ENCODE data around the gene ATP6V0D1.

ATP6V0D1 gene

GRCh38 chr16:67445441-67445912 is 35.5 kb downstream of the ATP6V0D1 start:
- DNase-seq (ENCODE audit: low read depth): no peak

DNA sequence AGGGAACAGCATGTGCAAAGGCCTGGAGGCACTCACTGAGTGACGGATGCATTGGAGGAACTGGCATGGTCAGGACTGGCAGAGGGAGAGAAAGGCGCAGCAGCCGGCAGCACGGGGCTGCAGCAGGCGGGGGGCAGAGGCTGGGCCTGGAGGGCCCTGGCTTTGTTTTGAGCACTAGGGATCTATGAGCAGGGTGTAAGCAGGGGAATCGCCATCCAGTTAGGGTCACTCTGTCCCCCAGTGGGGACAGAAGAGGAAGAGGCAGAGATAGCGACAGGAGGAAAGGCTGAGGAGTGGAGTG is 35.9 kb downstream of the ATP6V0D1 start:
- no peak for DNase-seq (ENCODE audit: low read depth)

- no peak for DNase-seq (ENCODE audit: low read depth)
These were observed 36.5 kb downstream of the ATP6V0D1 start for GRCh38 chr16:67444259-67445125.

DNA sequence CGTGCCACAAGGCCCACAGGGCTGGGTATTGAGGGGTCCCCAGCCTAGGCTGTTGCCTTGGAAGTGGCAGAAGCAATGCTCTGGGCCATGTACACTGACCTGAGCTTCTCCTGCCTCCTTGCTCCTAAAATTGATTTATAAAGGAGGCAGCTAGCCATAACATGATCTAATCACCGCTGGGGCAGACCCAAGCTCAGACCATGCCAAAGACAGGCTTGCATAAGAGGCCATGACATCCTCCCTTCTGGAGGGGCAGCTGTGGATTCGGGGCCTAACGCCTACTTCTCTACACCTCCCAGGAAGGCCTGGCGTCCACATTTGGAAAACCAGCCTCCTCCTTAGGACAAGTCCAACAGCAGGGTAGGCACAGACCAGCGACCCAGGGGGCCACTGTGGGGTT is 37.7 kb downstream of the ATP6V0D1 start:
- peak; percentile 55 for DNase-seq (ENCODE audit: low read depth)

DNA sequence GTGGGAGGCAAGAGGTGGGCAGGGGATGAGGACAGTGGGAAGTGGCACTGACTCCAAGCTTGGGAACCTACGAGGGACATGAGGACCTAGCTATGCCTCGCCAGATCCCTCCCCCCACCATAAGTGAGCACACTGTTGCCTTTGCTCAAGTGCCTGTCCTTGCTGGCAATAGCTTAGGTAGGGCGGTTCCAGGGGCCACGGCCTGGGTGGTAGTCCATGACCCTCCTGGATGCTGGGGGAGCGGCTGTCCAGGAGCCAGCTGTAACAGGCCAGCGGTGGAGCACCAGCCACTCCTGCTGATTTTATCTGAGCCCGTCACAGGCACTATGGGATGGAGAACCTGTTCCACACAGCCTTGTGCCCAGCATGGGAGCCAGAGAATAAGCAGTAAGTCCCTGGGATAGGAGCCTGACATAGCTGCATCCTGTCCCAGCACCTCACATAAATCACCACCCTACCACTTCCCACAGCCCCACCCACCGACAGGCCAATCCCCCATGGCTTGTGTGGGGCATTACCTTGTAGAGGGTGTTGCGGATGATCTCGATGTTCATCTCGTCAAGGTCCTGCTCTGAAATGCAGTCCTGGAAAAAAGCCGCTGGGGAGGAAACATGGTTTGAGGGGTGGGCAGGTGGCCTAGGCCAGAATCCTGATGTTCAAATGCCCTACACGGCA is 38.2 kb downstream of the ATP6V0D1 start:
- no peak for DNase-seq (ENCODE audit: low read depth)

DNA sequence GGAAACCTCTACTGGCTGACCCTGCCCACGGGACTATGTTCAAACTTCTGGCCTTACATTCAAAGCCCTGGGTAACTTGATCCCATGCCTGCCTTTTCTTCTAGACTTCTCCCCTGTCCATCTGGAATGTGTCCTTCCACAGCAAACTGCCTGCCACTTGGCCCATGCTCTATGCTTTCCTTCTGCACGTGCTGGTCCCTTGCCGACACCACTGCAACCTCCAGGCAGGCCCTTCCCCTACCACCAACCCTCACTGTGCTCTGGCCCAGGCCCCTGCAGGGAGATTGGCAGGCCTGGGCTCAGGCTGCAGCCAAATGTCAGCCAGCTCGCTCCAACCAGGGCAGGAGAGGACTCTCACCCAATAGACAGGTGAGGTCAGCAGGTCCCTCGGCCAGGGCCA is 39.0 kb downstream of the ATP6V0D1 start:
- no peak for DNase-seq (ENCODE audit: low read depth)

DNA sequence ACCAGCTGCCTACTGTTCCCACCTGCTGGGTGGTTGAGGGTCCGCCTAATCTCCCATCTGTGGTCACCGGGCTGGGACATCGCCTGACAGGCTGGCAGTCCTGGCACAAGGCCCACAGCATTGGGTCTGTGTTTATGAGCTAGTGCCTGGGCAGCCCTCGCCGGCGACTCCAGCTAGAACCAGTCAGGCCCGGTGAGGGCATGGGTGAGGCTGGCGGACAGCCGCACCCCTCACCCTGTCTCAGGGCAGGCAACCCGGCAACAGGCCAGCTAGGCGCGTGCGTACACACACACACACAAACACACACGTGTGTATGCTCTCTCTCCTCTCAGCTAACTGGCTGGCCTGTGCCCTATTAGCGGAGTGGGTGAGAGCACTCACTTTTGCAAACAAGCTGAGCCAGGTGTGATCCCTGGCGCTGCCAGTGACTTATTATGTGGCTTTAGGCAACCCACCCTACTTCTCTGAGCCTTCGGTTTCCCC is 39.6 kb downstream of the ATP6V0D1 start:
- DNase-seq (ENCODE audit: low read depth): no peak

- no peak for DNase-seq (ENCODE audit: low read depth)
These were observed 42.0 kb downstream of the ATP6V0D1 start for GRCh38 chr16:67438824-67439393.

DNA sequence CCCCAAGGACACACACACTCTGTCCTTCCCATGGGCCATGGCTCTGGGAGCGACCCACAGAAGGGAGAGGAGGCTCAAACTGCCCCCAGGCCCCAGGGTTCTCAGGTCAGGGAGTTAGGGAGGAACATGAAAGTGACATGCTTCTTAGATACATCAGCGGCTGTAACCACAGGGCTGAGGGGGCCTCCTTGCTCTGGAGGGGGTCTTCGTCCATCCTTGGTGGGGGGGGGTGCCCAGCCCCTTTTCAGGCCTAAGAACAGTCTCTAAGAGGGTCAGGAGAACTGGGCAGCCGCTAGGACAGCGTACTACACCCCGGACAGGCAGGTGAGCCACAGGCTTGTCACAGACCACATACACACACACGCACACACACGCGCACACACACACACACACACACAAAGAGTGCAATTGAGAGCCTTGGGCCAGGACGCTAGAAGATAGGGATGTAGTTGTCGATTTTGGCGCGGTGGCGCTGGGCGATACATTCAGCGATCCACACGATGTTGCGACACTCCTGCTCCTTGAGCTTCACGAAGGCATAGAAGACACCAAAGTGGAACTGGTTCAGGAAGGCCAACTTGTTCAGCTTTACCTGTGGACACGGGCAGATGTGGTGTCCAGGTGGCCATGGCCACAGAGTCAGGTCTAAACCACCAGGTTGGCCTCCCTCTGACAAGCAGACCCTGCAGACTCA is 42.7 kb downstream of the ATP6V0D1 start:
- no peak for DNase-seq (ENCODE audit: low read depth)

DNA sequence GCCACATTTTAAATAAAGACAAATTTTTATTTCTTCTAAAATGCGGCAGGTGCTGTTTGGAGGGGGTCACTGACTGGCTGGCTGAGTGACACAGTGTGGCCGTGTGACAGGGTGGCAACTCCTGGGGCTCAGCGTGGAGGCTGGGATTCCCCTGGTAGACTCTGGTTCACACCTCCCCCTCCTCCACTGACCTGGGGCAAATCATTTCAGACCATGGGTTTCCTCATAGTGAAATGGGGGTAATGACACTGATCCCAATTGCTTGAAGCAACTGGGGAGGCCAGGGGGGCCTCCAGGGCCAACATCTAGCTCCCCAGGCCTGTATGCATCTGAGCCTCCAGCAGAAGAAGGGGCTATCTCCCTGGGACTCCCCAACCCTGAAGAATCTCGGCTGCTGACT is 43.4 kb downstream of the ATP6V0D1 start:
- no peak for DNase-seq (ENCODE audit: low read depth)

DNA sequence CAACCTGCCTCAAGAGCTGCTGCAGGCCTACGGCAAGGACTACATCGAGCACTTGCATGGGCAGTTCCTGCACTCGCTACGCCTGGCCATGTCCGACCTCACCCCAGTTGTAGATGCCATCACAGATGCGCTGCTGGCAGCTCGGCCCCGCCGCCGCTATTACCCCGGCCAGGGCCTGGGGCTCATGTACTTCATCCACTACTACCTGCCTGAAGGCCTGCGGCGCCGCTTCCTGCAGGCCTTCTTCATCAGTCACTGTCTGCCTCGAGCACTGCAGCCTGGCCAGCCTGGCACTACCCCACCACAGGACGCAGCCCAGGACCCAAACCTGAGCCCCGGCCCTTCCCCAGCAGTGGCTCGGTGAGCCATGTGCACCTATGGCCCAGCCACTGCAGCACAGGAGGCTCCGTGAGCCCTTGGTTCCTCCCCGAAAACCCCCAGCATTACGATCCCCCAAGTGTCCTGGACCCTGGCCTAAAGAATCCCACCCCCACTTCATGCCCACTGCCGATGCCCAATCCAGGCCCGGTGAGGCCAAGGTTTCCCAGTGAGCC is 44.2 kb downstream of the ATP6V0D1 start:
- no peak for DNase-seq (ENCODE audit: low read depth)

GRCh38 chr16:67435758-67436164 is 45.2 kb downstream of the ATP6V0D1 start:
- DNase-seq (ENCODE audit: low read depth): no peak

DNA sequence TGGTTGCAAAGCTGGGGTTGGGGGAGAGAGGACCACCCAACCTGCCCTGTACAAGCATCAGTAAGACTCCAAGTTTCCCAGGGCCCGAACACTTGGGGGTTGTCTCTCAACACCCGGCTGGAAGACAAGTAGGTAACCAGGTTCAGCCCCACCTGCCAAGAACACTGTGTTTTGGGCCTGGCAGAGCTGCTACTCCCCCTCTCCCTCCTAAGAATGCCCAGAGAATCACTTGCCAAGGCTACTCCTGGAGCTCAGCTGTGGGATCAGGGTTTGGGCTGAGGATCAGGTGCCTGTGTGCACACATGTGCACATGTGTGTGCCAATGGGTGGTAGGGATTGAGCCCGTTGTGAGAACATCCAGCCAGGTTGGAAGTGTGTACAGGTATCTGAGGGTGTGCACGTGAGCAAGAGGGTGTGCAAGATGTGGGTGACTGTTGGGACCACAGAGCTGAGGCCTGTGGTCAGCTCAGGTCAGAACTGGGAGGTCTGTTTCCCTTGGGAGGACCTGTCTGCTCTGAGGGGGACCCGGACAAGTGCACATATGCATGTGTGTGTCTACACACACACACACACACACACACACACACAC is 47.7 kb downstream of the ATP6V0D1 start:
- no peak for DNase-seq (ENCODE audit: low read depth)

GRCh38 chr16:67432506-67432890 is 48.5 kb downstream of the ATP6V0D1 start:
- DNase-seq (ENCODE audit: low read depth): no peak

- DNase-seq (ENCODE audit: low read depth): no peak
These were observed 49.0 kb downstream of the ATP6V0D1 start for GRCh38 chr16:67431775-67432505.

DNA sequence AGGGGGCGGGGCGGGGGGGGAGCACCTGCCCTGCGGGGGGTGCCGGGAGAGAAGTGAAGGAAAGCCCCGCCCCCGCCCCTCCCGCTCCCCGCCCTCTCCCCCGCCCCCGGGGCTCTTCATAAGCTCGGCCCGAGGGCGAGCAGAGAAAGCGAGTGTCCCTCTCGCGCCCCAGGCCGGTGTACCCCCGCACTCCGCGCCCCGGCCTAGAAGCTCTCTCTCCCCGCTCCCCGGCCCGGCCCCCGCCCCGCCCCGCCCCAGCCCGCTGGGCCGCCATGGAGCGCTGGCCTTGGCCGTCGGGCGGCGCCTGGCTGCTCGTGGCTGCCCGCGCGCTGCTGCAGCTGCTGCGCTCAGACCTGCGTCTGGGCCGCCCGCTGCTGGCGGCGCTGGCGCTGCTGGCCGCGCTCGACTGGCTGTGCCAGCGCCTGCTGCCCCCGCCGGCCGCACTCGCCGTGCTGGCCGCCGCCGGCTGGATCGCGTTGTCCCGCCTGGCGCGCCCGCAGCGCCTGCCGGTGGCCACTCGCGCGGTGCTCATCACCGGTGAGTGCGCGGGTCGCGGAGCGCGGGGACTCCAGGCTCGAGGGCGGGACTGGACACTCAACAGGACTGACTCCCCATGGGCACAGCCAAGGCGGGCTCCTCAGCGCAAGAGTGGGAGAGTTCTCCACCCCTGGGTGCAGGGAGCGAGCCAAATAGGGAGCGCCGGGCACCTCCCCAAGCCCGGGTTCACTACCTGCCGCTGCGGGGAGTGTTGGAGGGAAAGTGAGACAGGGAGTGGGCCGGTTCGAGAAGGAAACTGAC is 49.8 kb downstream of the ATP6V0D1 start, which contains the start of gene HSD11B2:
HSD11B2 (plus strand) TSS at position 145 of the 798 bp plus-strand sequence; CDS start at position 273, 128 bp downstream.
- DNase-seq (ENCODE audit: low read depth): peak; percentile 49

- no peak for DNase-seq (ENCODE audit: low read depth)
These were observed 50.4 kb downstream of the ATP6V0D1 start for GRCh38 chr16:67430504-67430976.

DNA sequence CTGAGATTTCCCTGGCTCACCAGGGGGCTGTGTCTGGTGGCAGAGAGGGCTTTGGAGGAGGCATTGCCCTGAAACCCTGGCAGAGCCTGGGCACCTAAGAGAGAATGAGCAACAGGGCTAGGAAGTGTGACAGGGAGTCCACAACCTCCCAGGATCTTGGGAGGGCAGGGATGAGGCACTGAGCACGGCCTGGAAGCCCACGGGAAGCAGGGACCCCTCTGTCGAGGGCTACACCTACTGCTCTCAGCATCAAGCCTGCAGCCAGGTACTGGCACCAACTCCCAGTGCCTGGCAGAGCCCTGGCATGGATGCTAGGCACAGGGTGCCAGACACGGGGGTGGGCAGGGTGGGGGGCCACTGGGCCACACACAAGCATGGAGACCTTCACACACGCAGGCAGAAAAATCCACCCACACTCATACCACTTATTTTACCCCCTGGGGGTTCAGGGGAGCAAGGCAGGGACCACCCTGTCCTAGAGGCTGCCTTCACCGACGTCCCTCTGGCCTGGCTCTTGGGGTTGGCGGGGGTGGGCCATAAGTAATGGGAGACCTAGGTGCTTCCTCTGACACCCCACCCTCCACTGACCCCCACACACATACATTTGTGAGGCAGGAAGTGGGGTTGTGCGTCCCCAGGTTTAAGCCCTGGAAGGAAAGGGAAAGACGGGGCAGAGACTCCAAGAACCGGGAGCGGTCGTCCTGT is 51.0 kb downstream of the ATP6V0D1 start:
- no peak for DNase-seq (ENCODE audit: low read depth)

All from fibroblast of gingiva (primary cell).